ENCODE data around the gene ZCCHC9.
"Not testable (repeated sequence)": the region's sequence is repeated elsewhere in the genome, so short reads cannot be mapped to it uniquely, and the experiment has no call there.

The ZCCHC9 gene

DNA sequence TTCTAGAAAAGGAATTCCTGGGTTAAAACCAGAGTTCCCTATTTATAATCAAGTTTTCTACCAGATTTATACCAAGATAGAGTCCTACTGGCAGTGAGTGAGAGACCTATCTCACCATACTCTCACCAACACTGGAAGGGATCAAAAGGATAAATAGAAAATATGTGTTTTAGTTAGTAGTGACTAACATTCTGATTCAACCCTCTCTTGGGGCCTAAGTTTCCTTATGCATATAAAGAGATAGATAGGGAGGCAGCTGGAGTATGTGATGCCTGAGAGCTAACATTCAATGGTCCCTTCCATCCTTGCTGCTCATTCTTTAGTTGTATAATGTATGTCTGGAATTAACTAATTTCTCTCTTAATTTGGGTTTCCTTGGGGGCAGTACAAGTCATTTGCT, 36.3 kb upstream of the ZCCHC9 start:
- TF ChIP-seq CTCF (IDR thresholded peaks at IDR 0.05; ENCODE audit: low read depth, low read length), result no peak
- no peak for DNase-seq (ENCODE audit: extremely low read depth, low read depth)

DNA sequence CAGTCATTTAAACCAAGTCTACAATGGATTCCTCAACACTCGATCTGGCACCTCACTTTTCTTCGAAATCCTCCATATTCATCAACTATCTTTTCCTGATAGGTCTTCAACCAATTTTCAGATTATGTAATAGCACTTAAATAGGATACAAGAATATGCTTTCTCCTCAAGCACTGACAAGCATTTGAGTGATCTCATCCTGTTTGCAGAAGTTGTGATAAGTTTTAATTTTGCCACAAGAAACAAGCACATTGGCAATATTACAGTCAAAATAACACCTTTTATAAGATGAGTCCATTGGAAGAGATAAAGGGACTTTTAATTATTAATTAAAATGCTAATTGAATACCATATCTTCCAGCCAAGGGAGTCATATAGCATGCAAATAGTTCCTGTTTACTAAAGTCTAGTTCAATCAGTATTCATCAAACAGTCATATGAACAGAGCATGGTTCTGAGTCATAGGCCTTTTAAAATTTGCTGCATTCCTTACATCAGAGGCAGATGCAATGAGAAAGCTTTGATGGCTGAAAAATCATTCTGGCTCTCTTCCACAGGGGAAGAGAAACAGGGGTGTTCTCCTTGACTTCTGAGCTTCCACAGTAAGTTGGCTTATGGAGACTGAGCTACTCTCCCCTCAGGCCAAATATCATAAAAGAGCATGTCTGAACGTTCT, 32.7 kb upstream of the ZCCHC9 start:
- DNase-seq (ENCODE audit: extremely low read depth, low read depth), result peak; percentile 37
- TF ChIP-seq CTCF (IDR thresholded peaks at IDR 0.05; ENCODE audit: low read depth, low read length), result no peak

DNA sequence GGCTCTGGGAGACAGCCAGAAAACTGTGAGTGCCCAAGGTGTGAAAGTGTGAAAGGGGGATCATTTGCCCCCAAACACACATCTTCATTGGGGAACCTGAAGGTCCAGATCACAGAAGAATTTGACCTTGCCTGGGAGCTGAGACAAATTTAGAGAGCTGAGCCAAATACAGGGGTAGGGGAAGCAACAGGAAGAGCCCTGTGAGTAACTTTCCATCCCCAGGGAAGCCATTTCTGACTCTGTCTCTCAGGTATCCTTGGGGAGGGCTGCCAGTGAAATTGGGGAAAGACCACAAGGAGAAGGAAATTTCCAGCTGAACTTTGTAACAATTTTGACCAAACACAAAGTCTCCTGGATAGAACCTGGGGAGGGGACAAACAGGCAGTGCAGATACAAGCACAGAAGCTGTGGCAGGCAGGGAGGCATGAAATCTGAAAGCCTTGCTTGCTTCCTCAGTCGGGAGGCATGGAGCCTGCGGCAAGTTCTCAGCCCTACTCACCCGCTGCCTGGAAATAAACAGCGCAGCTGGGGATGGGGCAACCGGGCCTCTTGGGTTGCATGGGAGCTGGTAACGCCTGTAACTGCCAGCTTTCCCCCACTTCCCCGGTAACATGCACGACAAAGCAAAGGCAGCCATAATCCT, 31.5 kb upstream of the ZCCHC9 start:
- no peak for DNase-seq (ENCODE audit: extremely low read depth, low read depth)

DNA sequence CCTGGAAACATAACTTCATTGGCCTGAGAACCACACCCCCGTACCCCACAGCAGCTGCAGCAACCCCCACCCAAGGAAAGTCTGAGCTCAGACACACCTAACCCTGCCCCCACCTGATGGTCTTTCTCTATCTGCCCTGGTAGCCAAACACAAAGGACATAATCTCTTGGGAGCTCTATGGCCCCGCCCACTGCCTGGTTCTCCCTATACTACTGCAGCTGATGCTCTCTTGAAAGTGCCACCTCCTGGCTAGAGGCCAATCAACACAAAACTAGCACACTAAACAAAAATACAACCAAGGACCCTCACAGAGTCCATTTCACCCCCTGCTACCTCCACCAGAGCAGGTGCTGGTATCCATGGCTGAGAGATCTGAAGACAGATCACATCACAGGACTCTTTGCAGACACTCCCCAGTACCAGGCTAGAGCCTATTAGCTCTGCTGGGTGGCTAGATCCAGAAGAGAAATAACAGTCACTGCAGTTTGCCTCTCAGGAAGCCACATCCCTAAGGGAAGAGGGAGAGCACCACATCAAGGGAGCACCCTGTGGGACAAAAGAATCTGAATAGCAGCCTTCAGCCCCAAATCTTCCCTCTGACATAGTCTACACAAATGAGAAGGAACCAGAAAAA, 30.9 kb upstream of the ZCCHC9 start:
- DNase-seq (ENCODE audit: extremely low read depth, low read depth), result not testable (repeated sequence)

More for the DNA sequence above, 31.5 kb upstream of the ZCCHC9 start:
- no peak for TF ChIP-seq CTCF (IDR thresholded peaks at IDR 0.05; ENCODE audit: low read depth, low read length)

GRCh38 chr5:81283976-81284375, 17.4 kb upstream of the ZCCHC9 start:
- TF ChIP-seq CTCF (IDR thresholded peaks at IDR 0.05; ENCODE audit: low read depth, low read length), result no peak

DNA sequence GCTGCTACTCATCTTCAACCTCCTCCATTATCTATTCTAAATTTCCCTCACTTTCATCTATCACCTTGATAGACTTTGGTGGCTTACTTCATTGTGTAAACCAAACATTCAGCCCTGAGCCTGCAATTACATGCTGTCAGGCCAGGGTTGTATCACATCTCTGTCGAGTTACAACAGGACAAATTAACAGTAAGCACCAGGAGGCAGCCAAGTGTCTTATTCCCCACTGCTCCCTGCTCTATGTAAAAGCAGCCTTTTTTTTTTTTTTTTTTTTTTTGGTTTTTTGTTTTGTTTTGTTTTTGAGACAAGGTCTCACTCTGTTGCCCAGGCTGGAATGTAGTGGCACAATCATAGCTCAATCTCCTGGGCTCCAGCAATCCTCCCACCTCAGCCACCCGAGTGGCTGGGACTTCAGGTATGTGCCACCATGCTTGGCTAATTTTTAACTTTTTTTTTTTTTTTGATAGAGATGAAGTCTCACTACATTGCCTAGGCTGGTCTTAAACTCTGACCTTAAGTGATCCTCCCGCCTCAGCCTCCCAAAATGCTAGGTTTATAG, 15.2 kb upstream of the ZCCHC9 start:
- TF ChIP-seq CTCF (IDR thresholded peaks at IDR 0.05; ENCODE audit: low read depth, low read length), result no peak
- DNase-seq (ENCODE audit: extremely low read depth, low read depth), result no peak

More at GRCh38 chr5:81283976-81284375, 17.4 kb upstream of the ZCCHC9 start:
- no peak for DNase-seq (ENCODE audit: extremely low read depth, low read depth)

DNA sequence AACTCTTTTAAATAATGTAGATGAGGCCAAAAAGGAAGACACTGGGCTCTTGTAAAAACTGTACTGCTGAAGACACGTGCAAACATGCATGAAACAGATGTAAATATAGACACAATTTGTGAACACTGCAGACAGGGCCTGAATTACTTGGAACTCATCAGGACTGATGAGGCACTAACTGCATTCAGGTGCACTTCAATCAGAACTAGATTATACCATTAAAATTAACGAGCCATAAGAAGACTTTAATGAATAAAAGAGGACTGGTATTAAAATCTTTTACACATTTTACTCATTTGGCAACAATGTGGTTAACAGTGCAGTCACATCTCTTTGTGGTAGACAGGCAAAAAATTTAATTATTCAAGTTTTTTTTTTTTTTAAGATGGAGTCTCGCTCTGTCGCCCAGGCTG, 13.4 kb upstream of the ZCCHC9 start:
- DNase-seq (ENCODE audit: extremely low read depth, low read depth), result no peak
- no peak for TF ChIP-seq CTCF (IDR thresholded peaks at IDR 0.05; ENCODE audit: low read depth, low read length)
